ENCODE data around the gene CAMTA1.
"Not testable (repeated sequence)": the region's sequence is repeated elsewhere in the genome, so short reads cannot be mapped to it uniquely, and the experiment has no call there.

Gene CAMTA1

DNA sequence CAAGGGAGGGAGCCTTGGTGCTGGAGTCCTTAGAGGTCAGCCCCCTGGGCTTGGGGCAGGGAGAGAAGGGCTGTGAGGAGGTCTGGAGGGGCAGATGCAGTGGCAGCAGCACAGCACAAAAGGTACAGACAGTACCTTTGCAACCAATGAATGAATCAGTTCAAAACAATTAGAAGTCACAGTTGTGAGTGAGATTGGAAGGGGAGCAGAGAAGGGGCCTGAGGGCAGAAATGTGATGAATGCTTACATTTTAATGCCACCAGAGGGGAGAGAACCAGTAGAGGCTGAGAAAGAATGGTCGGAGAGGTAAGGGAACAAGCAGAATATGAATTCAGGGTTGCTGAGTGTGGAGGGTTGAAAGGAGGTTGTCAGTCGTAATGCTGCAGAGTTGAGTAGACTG lies 24.2 kb downstream of the CAMTA1 start:
- no peak overlapping the region for H3K4me3 ChIP-seq (ENCODE audit: low read length)
- TF ChIP-seq, protein P1, sequence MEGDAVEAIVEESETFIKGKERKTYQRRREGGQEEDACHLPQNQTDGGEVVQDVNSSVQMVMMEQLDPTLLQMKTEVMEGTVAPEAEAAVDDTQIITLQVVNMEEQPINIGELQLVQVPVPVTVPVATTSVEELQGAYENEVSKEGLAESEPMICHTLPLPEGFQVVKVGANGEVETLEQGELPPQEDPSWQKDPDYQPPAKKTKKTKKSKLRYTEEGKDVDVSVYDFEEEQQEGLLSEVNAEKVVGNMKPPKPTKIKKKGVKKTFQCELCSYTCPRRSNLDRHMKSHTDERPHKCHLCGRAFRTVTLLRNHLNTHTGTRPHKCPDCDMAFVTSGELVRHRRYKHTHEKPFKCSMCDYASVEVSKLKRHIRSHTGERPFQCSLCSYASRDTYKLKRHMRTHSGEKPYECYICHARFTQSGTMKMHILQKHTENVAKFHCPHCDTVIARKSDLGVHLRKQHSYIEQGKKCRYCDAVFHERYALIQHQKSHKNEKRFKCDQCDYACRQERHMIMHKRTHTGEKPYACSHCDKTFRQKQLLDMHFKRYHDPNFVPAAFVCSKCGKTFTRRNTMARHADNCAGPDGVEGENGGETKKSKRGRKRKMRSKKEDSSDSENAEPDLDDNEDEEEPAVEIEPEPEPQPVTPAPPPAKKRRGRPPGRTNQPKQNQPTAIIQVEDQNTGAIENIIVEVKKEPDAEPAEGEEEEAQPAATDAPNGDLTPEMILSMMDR (conservative IDR thresholded peaks at IDR 0.05; ENCODE audit: low read depth, low read length), result no peak
- no peak for DNase-seq (ENCODE audit: low read depth)

DNA sequence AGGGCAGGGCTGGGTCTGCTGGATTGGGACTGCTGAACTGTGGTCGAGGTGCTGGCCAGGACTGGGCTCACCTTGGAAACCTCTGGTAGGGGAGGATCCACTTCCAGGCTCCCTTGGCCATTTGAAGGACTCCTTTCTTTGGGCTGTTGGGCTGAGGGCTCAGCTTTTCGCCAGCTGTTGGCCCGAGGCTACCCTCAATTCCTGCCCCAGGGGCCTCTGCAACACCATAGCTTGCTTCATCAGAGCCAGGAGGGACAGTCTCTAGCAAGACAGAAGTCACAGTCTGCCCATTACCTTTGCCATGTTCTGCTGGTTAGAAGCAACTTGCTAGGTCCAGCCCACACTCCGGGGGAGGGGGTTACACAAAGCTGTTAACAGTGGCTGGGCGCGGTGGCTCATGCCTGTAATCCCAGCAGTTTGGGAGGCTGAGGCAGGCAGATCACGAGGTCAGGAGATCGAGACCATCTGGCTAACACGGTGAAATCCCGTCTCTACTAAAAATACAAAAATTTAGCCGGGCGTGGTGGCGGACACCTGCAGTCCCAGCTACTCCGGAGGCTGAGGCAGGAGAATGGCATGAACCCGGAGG lies 25.0 kb downstream of the CAMTA1 start:
- not testable (repeated sequence) for DNase-seq (ENCODE audit: low read depth)

GRCh38 chr1:6811583-6811982 lies 26.3 kb downstream of the CAMTA1 start:
- no peak for DNase-seq (ENCODE audit: low read depth)
- H3K4me3 ChIP-seq (ENCODE audit: low read length), result no peak overlapping the region
- TF ChIP-seq, protein P1 (conservative IDR thresholded peaks at IDR 0.05; ENCODE audit: low read depth, low read length), result no peak

More for the DNA sequence above, 25.0 kb downstream of the CAMTA1 start:
- H3K4me3 ChIP-seq (ENCODE audit: low read length), result not testable (repeated sequence)

- TF ChIP-seq, protein P1 (conservative IDR thresholded peaks at IDR 0.05; ENCODE audit: low read depth, low read length), result no peak
- no peak overlapping the region for H3K4me3 ChIP-seq (ENCODE audit: low read length)
- no peak for DNase-seq (ENCODE audit: low read depth)
Observed at GRCh38 chr1:6813165-6813564, 27.9 kb downstream of the CAMTA1 start.

DNA sequence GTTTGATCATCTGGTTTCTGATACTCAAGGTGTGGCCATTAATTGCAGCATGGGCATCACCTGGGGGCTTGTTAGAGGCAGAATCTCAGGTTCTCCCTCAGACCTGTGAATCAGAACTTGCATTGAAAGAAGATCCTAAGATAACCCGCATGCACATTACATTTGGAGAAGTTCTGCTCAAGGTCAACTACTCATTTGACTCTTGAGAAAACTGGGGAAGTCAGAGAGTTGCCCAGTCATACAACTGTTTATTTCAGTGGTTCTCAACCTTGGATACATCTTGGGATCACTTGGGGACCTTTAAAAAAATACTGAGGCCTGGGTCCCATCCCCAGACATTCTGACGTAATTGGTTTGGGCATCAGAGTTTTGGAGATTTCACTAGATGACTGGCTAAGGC lies 30.5 kb downstream of the CAMTA1 start:
- TF ChIP-seq, protein P1 (conservative IDR thresholded peaks at IDR 0.05; ENCODE audit: low read depth, low read length), result no peak
- DNase-seq (ENCODE audit: low read depth), result no peak
- H3K4me3 ChIP-seq (ENCODE audit: low read length), result no peak overlapping the region

- DNase-seq (ENCODE audit: low read depth), result no peak
- TF ChIP-seq, protein P1 (conservative IDR thresholded peaks at IDR 0.05; ENCODE audit: low read depth, low read length), result no peak
- H3K4me3 ChIP-seq (ENCODE audit: low read length), result no peak overlapping the region
Observed at GRCh38 chr1:6819246-6820040, 34.2 kb downstream of the CAMTA1 start.

DNA sequence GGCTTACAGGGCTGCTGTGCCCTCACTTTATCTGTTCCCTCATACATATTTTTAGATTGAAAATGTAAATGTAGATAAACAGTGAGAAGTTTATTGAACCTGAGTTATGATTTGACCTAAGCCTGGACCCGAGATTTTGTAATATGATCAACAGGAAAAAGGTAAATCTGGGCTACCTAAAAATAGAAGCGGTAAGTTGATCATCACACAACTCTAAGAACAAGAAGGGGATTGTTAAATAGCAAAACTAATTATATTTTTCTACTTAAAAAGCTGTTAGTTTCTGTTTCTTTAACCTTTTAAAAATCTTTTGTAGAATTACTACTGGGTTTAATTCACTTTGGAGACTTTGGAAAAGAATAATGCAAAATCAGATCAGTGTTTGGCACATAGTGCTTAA lies 35.6 kb downstream of the CAMTA1 start:
- TF ChIP-seq, protein P1 (conservative IDR thresholded peaks at IDR 0.05; ENCODE audit: low read depth, low read length), result no peak
- no peak overlapping the region for H3K4me3 ChIP-seq (ENCODE audit: low read length)

More for the DNA sequence above, 35.6 kb downstream of the CAMTA1 start:
- no peak for DNase-seq (ENCODE audit: low read depth)

All from retinal pigment epithelial cell (primary cell).